Glomerular visceral epithelial cell (primary cell): ENCODE results near the gene EFCAB5.
"Not testable (repeated sequence)": the region's sequence is repeated elsewhere in the genome, so short reads cannot be mapped to it uniquely, and the experiment has no call there.

Source experiments
- DNase-seq: peaks from one replicate; pipeline ENCODE4 v3.0.0-alpha.2; 2016; ENCODE audit errors: extremely low spot score

Gene EFCAB5

DNA sequence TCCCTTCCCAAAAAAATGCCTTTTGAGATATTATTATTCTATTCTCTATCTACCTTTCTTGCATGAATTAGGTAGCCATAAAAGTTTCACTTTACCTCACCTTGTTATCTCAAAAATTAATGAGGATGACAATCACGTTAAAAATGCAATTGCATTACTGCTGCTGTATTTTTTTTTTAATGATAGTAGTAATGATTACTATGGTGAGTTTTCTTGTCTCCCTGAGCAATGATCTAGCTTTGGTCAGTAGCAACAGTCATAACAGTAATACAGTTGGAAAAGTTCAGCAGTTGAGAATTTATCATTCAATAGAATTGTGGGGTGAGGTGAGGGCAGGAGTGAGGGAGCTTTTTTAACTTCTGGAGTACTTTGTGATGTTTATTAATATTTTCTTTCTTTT is at the start of gene EFCAB5:
Gene EFCAB5 (plus strand): TSS at position 301 of the 400 bp plus-strand sequence. CDS start 163 bp downstream, outside the sequence.
- DNase-seq, result no peak

DNA sequence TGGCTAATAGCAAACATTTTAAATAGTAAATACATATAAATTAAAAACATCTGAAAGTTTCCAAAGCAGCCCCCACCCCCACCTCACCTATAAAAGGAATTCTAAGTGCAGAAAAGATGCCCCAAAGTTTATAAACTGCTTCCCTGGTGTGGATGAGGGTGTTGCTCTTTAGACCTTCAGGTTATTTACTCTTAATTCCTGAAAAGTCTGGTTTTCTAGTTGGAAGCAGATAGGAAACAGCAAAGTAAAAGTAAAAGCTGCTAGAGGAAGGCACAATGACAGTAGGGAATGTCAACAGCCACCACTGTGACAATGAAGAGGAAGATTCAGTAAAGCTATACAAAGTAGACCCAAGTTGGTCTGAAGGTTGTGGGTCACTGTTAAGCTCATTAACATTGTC is 49.2 kb upstream of the EFCAB5 start:
- no peak for DNase-seq

DNA sequence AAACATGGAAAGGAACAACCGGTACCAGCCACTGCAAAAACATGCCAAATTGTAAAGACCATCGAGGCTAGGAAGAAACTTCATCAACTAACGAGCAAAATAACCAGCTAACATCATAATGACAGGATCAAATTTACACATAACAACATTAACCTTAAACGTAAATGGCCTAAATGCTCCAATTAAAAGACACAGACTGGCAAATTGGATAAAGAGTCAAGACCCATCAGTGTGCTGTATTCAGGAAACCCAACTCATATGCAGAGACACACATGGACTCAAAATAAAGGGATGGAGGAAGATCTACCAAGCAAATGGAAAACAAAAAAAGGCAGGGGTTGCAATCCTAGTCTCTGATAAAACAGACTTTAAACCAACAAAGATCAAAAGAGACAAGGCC is 44.3 kb upstream of the EFCAB5 start:
- not testable (repeated sequence) for DNase-seq

DNA sequence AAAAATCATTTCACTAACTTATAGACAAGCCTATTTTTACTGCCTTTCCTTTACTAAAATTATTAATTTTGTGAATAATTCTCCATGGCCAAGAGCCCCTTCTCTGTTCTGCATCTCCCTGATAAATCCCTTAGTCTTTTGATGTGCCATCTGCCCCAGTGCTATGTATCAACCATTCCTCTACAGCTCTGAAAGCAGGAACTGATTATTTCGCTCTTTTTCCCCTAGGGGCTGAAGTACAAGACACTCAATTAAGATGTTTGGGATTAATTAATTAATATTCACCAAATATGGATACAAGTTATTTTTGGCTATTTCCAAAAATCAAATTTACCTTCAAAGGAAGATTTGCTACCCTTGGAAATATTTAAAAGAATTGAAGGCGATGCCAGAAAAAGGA is 38.0 kb upstream of the EFCAB5 start:
- DNase-seq, result no peak

DNA sequence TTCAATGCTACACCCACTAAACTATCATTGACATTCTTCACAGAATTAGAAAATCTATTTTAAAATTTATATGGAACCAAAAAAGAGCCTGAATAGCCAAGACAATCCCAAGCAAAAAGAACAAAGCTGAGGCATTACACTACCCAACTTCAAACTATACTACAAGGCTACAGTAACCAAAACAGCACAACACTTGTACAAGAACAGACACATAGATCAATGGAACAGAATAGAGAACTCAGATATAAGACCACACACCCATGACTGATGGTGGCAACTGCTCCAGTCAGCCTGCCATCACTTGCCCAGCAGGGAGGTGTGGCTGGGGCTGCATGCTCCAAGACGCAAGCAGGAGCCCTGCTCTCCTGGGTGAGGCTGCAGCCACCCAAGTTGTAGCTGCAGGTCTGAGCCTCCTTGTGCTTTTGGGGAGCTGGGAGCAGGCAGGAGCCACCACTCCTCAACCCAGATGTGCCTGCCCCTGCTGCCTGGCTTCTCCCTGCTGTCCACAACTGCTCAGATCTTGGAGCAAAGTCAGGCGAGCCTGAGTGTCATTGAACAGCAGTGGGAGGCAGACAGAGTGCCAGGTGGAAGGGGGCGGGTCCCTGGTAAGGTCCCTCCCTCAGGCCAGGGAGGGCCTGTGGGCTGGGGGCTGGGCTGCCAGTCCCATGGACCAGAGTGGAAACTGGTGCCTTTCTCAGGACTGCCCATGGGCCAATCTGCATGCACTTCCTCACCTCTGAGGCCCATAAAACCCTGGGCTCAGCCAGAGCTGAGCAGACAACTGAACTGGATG is 36.2 kb upstream of the EFCAB5 start:
- DNase-seq, result no peak

DNA sequence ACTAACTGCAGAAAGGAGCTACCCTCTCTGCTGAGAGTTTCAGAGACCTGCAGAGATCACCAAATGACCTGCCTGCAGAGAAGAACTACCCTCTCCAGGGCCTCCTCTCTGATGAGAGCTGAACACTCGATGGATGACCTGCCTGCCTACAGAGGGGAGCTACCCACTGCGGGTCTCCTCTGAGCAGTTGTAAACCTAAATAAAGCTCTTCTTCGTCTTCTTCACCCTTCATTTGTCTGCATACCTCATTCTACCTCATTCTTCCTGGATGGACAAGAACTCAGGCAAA is 35.6 kb upstream of the EFCAB5 start:
- DNase-seq, result no peak

DNA sequence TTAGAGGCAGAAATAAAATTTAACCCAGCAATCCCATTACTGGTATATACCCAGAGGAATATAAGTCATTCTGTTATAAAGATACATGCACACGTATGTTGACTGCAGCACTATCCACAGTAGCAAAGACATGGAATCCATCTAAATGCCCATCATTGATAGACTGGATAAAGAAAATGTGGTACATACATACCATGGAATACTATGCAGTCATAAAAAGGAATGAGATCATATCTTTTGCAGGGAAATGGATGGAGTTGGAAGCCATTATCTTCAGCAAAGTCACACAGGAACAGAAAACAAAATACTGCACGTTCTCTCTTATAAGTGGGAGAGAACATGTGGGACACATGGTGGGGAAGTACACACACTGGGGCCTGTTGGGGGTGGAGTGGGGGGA is 34.5 kb upstream of the EFCAB5 start:
- DNase-seq, result no peak

DNA sequence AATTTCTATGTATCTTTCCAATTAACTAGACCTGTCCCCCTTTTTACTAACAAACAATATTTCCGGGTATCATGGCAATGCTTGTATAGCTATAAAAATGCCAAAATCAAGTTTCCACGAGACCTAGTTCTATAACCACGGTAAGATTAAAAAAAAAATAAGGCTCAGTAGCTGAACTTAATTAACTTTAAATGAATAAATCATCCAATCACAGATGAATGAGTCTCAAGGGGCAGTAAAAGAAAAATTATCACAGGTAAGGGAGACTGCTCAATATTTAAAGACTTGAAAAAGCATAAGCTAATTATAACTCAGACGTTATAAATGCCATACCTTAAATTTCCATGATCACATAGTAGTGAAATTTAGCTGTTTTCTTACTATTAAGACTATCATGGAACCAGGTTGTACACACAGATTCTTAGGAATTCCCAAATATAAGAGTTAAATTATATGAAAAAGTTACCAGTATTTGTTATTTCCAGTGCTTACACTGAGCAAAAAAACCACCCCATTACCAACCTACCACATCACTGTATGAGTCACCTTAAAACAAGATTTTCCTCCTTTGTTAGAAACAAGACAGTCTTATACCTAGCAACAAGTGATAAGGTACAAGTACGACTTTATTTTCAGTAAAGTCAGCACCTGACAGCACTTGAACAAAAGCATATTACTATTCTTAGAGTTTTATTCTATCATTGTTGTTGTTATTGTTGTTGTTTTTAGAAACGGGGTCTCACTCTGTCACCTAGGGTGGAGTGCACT is 32.0 kb upstream of the EFCAB5 start:
- peak; percentile 22 for DNase-seq

DNA sequence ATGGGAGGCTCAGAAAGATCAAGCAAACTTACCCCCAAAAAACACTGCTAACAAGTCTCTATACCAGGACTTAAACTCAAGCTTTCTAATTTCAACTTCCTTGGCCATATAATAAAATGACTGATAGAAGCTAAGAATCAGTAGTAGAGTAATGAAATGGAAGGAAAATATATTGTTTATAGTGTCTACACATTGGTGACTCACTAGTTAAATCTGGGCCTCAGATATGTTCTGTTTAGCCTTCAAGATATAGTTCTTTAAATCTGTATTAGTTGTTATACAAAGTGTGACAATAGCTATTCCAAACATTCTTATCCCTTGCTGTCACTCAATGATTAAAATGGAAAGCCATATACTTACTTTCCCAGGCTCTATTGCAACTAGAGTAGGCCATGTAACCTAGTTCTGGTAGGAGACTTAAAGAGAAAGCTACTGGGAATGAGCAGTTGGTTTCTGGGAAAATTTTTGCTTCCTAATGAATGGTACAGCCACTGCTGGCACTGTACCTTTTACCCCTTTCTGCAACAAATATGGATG is 29.7 kb upstream of the EFCAB5 start:
- DNase-seq, result no peak

DNA sequence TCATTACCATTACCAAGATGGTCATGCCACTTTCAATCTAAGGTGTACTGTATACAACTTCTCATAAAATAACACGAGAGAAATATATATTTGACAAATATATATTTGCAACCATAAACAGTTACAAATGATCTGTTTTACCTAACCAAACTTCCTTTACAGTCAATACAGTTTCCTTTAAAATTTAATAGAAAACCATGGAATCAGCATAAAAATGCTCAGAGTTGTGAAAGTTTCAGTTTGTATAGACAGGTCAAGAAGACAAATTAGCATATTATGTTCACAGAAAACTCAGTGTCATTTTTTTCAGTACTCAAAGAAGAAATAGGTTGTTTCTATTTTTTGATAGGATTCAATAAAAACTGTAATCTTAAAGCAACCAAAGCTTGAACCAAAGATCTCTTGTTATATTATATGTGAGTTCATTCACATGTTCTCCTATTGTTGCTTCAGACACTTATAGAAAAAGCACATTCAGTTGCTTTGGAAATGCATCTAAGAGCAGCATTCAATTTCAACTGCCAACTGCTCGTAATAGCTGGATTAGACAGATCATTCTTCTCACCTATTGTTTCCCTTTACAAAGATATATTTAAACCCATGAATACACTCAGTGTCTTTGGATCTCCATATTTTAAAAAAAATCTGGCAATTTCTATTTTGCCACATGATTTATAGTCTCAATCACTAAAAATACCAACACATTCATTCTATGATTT is 26.5 kb upstream of the EFCAB5 start:
- DNase-seq, result no peak

DNA sequence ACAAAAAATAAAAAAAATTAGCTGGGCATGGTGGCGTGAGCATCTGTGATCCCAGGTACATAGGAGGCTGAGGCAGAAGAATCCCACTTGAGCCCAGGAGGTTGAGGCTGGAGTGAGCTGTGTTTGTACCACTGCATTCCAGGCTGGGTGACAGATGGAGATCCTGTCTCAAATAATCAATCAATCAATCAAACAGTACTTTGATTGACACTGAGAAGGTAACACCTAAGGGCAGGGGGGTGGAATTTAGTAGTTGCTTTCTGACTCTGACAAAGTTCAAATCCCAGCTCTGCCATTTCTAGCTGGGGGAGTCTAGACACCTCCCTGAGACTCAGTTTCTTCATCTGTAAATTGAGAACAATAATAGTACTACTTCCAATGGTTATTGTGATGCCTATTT is 23.4 kb upstream of the EFCAB5 start:
- DNase-seq, result no peak

DNA sequence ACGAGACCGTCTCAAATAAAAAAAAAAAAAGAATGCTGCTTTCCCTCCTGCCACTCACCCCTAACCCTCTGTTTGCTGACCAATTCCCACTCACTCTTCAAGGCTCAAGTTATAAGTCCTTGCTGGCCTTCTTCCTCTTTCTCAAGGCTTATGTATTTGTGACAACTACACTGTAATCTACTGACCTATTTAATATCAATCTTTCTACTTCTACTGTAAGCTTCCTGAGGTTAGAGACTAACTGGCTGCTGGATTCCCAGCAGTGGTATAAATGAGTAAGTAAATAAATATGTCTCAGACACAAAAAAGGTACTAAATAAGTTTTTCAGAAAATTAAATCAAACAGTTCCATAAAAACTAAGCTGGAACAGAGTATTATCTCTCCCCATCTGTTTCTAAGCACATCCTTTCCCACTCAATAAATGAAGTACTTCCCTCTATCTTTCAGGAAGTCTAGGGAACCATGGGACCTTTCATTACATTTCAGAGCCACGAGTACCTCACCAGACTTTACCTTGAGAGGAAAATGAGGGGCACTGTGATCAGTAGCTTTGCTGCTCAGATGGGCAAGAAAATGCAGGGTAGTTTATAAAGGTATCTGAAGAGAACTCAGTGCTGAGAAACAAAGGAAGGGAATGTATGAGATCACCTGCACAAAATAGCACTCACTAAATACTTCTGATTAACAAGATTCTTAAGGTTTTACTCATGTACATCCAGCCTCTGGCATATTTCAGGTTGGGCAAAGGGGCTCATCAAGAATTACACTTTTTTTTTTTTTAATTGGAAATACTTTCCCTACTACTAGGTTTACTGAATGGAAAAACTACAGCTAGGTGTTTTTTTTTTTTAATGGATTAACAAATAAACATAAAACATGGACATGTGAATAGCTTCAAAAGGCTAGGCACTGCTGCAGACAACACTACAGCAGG is 22.2 kb upstream of the EFCAB5 start:
- DNase-seq, result peak; percentile 73

DNA sequence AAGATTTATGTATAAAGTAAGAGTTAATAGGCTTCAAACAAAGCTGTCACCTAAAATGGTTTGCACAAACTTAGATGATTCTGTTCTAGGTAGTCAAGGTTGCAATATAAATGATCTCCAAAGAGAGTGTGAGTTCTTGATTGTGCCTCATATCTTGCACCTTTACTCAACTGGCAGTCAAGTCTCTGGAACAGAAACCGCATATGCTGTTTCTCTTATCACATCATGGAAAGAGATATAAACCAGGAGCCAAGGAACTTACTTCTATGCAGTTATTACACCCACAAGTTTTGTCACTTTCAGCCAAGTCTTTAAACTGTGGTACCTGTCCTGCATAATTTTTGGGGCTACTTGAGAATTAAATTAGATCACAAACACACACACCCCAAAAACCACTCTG is 16.6 kb upstream of the EFCAB5 start:
- no peak for DNase-seq

DNA sequence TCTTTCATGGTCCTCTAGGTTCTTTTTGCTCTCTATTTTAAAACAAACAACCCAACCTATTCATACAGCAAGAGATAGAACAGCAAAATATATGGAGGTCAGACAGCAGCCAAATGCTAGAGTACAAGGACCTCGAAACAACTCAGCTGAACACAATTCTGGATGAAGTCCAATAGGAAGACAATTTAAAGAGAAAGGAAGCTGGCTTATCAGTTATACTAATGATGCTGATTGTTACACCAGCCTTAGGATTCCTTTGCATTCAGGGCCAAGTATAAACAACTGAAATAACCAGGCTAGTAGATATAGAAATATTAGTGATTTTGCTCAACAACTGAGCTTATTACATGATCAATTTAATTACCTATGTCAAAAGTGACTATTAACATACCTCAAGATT is 13.9 kb upstream of the EFCAB5 start:
- no peak for DNase-seq

DNA sequence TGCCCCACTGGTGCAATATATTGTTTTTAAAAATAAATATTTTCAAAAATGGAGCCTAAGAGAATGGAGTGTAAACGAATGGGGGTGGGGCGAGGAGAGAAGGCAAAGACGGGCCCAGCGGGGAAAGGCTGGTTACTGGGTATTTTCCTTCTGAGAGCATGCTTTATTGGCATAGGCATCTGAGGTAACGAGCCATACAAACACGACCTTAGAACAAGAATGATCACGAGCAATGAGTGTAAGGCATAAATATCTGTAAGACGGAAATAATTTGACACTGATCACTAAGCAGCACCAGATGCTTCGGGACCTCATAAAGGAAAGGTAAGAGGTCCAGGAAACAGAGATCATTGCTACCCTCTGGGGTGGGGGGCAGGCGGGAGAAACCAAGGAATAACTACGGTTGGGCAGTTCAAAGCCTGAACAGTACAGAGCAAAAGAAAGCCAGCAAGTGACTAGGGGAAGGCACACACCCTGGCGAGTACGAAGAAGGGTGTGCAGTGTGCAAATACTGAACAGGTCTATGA is 12.4 kb upstream of the EFCAB5 start:
- DNase-seq, result peak; percentile 69

DNA sequence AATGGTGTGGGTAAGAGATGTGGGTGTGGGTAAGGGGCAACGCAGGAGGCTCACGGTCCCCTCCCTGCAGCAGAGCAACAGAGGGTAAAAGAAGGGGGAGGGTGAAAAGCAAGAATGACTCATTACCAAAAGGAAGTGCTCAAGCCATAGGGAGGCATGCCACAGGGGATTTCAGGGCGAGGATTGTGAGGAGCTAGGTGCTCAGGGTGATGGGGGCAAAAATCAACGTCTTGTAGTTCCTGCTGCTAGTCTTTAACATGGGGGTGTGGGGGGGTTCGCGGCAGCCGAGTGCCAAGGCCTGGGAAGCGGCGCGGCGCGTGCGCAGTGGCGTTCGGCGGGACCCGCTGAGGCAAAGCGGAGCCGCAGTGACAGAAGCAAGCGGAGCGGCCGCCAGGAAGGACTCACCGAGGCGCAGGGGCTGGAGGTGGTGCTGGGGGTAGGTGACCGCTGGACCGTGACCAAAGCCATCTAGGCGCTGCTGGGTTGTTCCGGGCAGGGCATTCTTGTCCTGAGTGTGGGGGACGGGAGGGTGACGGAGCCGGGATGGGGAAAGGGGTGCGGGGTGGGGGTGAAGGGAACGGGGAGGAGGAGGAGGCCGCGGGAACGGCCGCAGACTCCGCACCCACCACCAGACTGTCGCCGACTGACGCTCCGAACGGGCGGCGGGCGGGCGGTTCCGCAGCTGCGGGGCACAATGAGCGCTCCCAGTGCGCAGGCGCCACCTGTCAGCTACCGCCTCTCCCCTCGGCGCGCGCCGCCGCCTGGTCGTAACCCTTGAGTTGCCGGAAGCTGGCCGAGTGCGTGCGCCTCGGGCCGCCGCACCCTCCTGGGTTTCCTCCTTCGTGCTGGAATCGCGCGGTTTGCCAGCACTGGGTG is 11.7 kb upstream of the EFCAB5 start, which contains the start of gene SSH2:
Gene SSH2 (minus strand): TSS at position 696 of the 876 bp plus-strand sequence. CDS start 228 bp downstream, at position 468.
- DNase-seq, result peak; percentile 94

DNA sequence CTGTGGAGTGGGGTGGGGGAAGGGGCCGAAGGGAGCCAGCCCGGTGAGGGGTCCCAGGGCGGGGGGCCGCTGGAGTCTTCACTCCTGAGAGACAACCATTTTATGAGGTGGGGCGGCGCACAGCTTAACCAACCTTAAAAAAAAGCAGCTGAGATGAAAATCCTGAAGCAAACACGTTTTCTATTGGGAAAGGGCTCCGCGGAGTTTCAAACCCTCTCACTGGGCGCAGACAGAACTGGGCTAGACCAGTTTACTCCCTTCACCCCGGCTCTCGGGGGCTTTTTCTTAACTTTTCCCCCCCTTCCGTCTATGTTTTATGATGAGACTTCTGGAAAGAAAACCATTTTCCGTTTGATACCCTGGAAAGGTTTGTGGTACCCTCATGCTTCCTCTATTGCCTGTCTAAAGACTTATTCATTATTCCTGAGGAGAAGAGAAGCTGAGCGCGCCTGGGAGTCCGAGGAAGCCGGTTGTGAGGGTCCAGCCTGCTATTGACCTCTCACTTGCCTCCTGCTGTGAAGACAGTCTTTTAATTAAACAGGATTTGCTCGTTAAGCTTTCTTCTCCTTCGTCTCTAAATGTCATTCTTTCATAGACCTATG is 10.9 kb upstream of the EFCAB5 start:
- no peak for DNase-seq

DNA sequence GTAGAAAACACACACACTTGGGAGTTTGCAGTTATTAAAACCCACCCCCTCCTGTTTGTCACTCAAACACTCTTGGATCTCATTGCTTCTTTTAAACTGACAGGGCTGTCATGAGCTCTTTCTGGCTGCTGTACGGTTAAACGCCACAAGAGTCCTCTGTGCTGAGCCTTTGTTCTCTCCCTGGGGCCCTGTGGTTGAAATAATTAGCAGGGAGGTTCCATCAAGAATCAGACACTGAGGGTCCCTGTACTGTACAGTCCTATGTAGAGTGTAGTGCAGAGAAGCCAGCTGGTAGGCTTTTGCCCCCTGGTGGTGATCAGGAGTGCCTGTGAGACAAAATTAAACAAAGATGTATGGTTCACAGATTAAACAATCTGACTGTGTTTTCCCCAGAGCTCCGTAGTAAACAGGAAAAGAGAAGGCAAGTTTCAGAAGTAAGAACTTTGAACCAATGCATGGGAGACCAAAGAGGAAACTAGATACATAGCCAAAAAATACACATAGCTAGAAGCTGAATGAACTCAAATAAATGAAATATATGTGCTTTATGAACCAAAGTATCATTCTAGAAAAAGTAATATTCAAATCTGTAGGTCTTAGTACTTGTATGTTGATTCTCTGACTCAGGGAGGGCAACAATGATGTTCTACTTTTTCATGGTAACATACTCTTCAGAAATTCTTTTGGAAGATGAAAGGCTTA is 10.1 kb upstream of the EFCAB5 start:
- peak; percentile 81 for DNase-seq

DNA sequence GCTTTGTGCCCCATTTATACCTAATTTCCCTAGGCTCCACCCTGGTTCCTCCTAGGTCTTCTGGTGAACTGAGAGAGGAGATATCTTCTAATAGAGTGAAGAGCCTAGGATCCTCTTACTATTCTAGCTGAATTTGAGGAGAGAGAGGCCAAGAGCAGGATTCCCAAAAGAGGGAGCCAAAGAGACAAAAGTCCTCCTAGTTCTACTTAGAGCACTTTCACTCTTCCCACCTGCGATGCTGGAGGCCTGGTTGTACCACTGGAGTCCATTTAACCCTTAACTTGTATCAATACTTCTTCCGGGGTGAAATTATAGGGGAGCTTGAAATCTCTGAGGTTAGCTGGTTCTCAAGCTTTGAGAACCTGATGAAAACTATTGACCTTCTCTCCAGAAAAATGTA is 8.1 kb upstream of the EFCAB5 start:
- DNase-seq, result peak; percentile 18
